22Rv1 (cell line): Measurements from ENCODE around the gene GBP5.

Source experiments
- ZFX ChIP-seq: fragments of 450-650 bp; IDR thresholded peaks from 2 replicates; pipeline ENCODE4 v1.6.1; 2017; ENCODE audit warnings: antibody characterized with exemption, borderline replicate concordance
- TF ChIP-seq, protein P1 (sequence below): fragments of 450-650 bp; IDR thresholded peaks from 2 replicates; pipeline ENCODE4 v1.5.1; 2017; ENCODE audit warnings: mild to moderate bottlenecking

DNA sequence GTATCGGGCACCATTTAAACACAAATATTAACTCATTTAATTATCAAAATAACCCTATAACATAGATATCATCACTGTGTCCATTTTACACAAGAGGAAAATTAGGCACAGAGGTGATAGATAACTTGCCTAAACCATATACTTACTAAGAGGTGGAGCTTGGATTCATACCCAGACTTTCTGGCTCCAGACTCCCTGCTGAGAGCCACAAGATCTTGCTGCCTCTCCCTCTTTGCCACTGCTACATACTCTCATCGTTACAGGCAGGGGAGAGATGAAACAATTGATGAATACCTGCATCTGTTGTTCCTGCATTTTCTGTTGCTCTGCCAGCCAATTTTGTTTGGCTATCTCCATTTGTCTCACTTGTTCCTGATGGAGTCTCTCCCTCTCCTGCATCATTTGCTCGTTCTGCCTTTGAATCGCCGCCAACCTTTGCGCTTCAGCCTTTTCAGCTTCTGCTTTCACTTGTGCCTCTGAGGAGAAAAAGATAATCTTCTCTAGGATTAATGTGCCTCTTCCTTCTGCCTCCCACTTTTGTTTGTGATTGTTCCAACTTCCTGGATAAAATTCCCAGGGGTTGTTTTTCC lies 10.6 kb downstream of the GBP5 start:
- TF ChIP-seq, protein P1, sequence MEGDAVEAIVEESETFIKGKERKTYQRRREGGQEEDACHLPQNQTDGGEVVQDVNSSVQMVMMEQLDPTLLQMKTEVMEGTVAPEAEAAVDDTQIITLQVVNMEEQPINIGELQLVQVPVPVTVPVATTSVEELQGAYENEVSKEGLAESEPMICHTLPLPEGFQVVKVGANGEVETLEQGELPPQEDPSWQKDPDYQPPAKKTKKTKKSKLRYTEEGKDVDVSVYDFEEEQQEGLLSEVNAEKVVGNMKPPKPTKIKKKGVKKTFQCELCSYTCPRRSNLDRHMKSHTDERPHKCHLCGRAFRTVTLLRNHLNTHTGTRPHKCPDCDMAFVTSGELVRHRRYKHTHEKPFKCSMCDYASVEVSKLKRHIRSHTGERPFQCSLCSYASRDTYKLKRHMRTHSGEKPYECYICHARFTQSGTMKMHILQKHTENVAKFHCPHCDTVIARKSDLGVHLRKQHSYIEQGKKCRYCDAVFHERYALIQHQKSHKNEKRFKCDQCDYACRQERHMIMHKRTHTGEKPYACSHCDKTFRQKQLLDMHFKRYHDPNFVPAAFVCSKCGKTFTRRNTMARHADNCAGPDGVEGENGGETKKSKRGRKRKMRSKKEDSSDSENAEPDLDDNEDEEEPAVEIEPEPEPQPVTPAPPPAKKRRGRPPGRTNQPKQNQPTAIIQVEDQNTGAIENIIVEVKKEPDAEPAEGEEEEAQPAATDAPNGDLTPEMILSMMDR = no peak
- no peak for TF ChIP-seq ZFX
